Suprapubic skin (tissue), 4 donors: ENCODE results near the gene GRAMD1A. TPM values are rescaled to one million over a fixed set of nuclear protein-coding genes. Genes with fewer than 3 reads are reported as not detected.
A peak's percentile ranks its signal among the peaks of the same experiment; 100 is the strongest.
"Not testable (repeated sequence)": the region's sequence is repeated elsewhere in the genome, so short reads cannot be mapped to it uniquely, and the experiment has no call there.

ENCODE experiments used
- DNase-seq, 2 donors: peaks; one replicate each; pipeline ENCODE4 v3.0.0-alpha.2; 2019; ENCODE audit warnings: low spot score in 2 of 2
- H3K27ac ChIP-seq: fragments of 200-600 bp; sonication (generic); one replicate; pipeline ENCODE4 v1.5.1; 2019
- H3K27me3 ChIP-seq: fragments of 200-600 bp; sonication (generic); one replicate; pipeline ENCODE4 v1.5.1; 2019
- H3K36me3 ChIP-seq: fragments of 200-600 bp; sonication (generic); one replicate; pipeline ENCODE4 v1.5.1; 2019
- H3K4me1 ChIP-seq: fragments of 200-600 bp; sonication (generic); one replicate; pipeline ENCODE4 v1.5.1; 2019
- H3K4me3 ChIP-seq: fragments of 200-600 bp; sonication (generic); one replicate; pipeline ENCODE4 v1.5.1; 2019; ENCODE audit warnings: mild to moderate bottlenecking
- H3K9me3 ChIP-seq: fragments of 200-600 bp; sonication (generic); one replicate; pipeline ENCODE4 v1.5.1; 2019
- EP300 ChIP-seq: sonication (generic); formaldehyde crosslinking; IDR thresholded peaks from one replicate; pipeline ENCODE4 v1.6.1; 2017; ENCODE audit warnings: antibody characterized with exemption
- POLR2A ChIP-seq, 2 donors: fragments of 450-650 bp; IDR thresholded peaks; one replicate each; pipeline ENCODE4 v1.6.1; 2017; ENCODE audit warnings: antibody characterized with exemption in 2 of 2, mild to moderate bottlenecking in 2 of 2, moderate library complexity in 2 of 2
- POLR2AphosphoS5 ChIP-seq, 3 donors: sonication (generic); formaldehyde crosslinking; IDR thresholded peaks; one replicate each; pipeline ENCODE4 v1.6.1; 2017; ENCODE audit warnings: antibody characterized with exemption in 3 of 3
- WGBS: methylation state at CpG from one replicate; pipeline ENCODE4 v1.1.5; 2018; 5-methylcytosine and 5-hydroxymethylcytosine counted together
- total RNA-seq, 4 donors: library from RNA; depleted of rRNA; stranded (reverse); fragments of >200 nt; gene quantifications; one replicate each; pipeline ENCODE4 v1.1.0, GENCODE V29; 2016
- TF ChIP-seq, protein P1 (sequence below), 2 donors: fragments of 200-600 bp in 1 of 2; fragments of 450-650 bp in 1 of 2; sonication (generic) in 1 of 2; IDR thresholded peaks; one replicate each; pipeline ENCODE4 v1.5.1; 2016 to 2019; ENCODE audit warnings: antibody characterized with exemption in 2 of 2, mild to moderate bottlenecking in 1 of 2, moderate library complexity in 1 of 2

GRAMD1A gene
- total RNA-seq, 4 donors from 2014 or later = 16.3 to 38.7 (median 20.8) TPM

DNA sequence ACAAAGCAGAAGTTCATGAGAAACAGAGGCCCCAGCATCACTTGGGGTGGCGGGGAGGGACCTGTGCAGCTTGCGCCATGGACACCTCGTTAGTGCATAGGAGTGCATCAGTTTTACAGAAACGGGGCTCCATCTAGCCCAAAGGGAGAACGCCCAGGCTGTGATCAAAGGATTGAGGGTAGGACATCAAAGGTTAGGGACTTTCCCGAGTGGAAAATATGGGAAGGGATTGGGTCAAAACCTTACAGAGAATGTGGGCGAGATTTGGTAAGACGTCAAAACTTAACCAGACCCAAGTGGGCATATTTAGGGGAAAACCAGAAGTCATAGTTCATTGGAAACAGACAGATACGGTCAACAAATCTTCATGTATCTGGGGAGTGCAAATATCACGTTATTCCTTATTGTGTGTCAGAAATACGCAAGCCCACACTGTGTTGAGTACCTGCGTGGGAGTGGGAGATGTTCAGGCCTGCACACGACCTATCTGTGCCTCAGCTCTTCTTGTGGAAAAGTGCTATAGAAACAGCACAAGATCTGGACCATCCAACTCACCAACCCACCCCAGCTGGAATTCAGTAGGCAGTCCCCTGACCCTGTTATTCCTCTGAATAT, 9.4 kb upstream of the GRAMD1A start:
- 66% methylated on average over 13 of the region's 13 CpGs for WGBS
- H3K36me3 ChIP-seq = no peaks in the 10 kb centered on the region
- TF ChIP-seq POLR2AphosphoS5 (IDR thresholded peaks at IDR 0.05) (no peak), EP300 (no peak), POLR2A (IDR thresholded peaks at IDR 0.05) (no peak)
- TF ChIP-seq, protein P1, sequence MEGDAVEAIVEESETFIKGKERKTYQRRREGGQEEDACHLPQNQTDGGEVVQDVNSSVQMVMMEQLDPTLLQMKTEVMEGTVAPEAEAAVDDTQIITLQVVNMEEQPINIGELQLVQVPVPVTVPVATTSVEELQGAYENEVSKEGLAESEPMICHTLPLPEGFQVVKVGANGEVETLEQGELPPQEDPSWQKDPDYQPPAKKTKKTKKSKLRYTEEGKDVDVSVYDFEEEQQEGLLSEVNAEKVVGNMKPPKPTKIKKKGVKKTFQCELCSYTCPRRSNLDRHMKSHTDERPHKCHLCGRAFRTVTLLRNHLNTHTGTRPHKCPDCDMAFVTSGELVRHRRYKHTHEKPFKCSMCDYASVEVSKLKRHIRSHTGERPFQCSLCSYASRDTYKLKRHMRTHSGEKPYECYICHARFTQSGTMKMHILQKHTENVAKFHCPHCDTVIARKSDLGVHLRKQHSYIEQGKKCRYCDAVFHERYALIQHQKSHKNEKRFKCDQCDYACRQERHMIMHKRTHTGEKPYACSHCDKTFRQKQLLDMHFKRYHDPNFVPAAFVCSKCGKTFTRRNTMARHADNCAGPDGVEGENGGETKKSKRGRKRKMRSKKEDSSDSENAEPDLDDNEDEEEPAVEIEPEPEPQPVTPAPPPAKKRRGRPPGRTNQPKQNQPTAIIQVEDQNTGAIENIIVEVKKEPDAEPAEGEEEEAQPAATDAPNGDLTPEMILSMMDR (IDR thresholded peaks at IDR 0.05) = no peak
- H3K27ac ChIP-seq = no peak overlapping the region
- no peak overlapping the region for H3K4me3 ChIP-seq
- H3K4me1 ChIP-seq = peaks cover 7% of the 10 kb centered on the region
- H3K27me3 ChIP-seq = no peaks in the 10 kb centered on the region
- no peak for DNase-seq
- H3K9me3 ChIP-seq = no peaks in the 10 kb centered on the region

DNA sequence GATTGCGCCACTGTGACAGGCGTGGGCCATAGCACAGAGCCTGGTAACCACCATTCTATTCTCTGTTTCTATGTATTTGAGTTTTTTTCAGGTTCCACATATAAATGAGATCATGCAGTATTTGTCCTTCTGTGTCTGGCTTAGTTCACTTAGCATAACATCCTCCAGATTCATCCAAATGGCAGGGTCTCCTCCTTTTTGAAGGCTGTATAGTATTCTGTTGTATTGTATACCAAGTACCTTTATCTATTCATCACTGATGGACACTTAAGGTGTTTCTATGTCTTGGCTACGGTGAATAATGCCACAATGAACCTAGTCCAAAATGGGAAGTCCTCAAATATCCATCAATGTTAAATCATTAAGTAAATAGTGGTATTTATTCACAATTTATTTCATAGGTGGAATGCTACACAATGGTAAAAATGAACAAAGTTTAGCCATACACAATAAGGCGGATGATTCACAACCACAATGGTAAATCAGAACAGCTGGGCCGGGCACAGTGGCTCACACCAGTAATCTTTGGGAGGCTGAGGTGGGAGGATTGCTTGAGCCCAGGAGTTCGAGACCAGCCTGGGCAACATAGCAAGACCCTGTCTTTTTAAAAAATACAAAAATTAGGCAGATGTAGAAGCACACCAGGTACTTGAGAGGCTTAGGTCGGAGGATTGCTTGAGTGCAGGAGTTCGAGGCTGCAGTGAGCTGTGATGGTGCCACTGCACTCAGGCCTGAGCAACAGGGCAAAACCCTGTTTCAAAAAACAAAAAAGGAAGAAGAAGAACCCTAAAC, 8.4 kb upstream of the GRAMD1A start:
- WGBS = 89% methylated on average over 8 of the region's 8 CpGs
- peaks cover 5% of the 10 kb centered on the region for H3K4me1 ChIP-seq
- no peaks in the 10 kb centered on the region for H3K9me3 ChIP-seq
- H3K27me3 ChIP-seq = no peaks in the 10 kb centered on the region
- no peak for TF ChIP-seq POLR2A (IDR thresholded peaks at IDR 0.05)
- TF ChIP-seq, protein P1 (IDR thresholded peaks at IDR 0.05) = no peak
- no peak for TF ChIP-seq EP300
- no peak for TF ChIP-seq POLR2AphosphoS5 (IDR thresholded peaks at IDR 0.05)
- H3K4me3 ChIP-seq = no peak overlapping the region
- H3K27ac ChIP-seq = no peak overlapping the region
- DNase-seq = no peak
- H3K36me3 ChIP-seq = no peaks in the 10 kb centered on the region

DNA sequence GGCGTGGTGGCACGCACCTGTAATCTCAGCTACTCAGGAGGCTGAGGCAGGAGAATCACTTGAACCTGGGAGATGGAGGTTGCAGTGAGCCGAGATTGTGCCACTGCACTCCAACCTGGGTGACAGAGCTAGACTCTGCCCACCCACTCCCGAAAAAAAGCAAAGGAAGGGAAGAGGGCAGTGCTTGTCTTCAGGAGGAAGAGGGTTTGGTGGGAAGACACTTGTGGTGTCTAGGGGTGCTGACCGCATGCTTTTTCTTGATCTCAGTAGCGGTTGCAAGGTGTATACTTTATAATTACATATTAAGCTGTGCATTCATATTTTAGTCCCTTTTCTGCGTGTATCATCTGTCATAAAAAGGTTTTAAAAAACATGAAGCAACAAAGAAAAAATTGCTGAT, 7.5 kb upstream of the GRAMD1A start:
- 96% methylated on average over 7 of the region's 7 CpGs for WGBS
- DNase-seq, H3K4me1 ChIP-seq, H3K9me3 ChIP-seq, H3K4me3 ChIP-seq, H3K36me3 ChIP-seq, H3K27me3 ChIP-seq, H3K27ac ChIP-seq: not testable (repeated sequence)

DNA sequence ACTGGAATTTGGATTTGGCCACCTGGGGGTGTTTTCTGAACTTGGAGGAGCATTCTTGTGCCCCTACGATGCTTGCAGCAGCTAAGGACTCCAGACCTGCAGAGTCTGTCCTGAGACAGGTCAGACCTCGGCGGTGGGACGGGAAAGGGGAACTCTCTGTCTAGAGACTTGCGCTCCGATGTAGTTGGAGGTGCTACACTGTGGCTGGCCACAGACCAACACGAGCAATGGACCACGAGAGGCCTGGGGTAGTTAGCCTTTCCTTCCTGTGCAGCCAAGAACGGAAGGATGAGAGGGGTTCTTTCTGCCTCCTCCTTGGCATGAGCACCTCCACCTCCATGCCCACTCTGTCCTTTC, 5.9 kb upstream of the GRAMD1A start:
- H3K27me3 ChIP-seq = no peaks in the 10 kb centered on the region
- no peak overlapping the region for H3K4me3 ChIP-seq
- H3K27ac ChIP-seq = no peak overlapping the region
- TF ChIP-seq, protein P1 (IDR thresholded peaks at IDR 0.05) = no peak
- no peak for TF ChIP-seq EP300
- no peak for TF ChIP-seq POLR2A (IDR thresholded peaks at IDR 0.05)
- TF ChIP-seq POLR2AphosphoS5 (IDR thresholded peaks at IDR 0.05) = no peak
- no peaks in the 10 kb centered on the region for H3K36me3 ChIP-seq
- no peaks in the 10 kb centered on the region for H3K9me3 ChIP-seq
- DNase-seq = no peak
- 89% methylated on average over 7 of the region's 9 CpGs for WGBS
- peaks cover 11% of the 10 kb centered on the region for H3K4me1 ChIP-seq

DNA sequence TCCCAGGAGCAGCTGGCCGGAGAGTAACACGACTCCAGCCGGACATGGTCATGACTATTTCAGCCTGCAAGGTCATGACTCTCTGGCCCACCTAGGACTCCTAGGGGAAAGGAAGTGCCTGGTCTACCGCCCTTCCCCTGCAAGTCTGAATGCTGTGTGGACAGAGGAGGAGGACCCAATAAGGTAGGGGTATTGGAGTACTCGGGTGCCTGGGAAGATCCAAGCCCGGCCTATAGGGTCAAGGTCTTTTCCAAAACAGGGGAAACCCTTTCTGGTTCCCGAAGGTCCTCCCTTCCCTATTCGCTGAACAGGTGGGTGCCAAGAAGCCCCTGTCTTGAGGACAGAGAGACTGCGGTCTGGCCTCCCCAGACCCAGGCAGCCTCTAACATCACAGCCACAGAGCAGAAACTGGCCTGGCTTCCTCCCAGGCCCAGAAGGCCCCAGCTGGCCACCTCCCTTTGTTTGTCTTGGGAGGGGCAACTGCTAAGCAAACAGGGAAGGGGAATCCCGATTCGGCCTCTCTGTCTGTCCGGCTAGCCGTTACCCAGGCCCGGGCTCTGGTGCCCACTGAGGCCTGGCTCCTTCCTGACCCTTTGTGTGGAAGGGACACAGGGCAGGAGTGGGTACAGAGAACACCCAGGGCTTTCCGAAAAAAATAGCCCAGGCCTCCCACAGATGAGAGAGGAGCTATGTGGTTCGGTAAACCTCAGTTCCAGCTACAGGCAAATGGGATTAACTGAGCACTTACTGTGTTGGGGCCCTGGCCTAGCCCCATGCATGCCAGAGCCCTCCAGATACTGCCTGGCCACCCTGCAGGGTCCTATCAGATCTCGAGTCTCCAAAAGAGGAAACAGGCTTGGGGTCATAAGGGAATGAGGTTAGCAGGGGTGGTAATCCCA, 5.2 kb upstream of the GRAMD1A start:
- Histone ChIP-seq H3K36me3 (no peaks in the 10 kb centered on the region), H3K27ac (peak overlapping the region; percentile 38), H3K4me1 (peaks cover 17% of the 10 kb centered on the region), H3K27me3 (no peaks in the 10 kb centered on the region), H3K4me3 (no peak overlapping the region), H3K9me3 (no peaks in the 10 kb centered on the region)
- TF ChIP-seq, protein P1 (IDR thresholded peaks at IDR 0.05) = no peak
- TF ChIP-seq EP300 = no peak
- TF ChIP-seq POLR2AphosphoS5 (IDR thresholded peaks at IDR 0.05) = no peak
- TF ChIP-seq POLR2A (IDR thresholded peaks at IDR 0.05) = no peak
- 77% methylated on average over 16 of the region's 17 CpGs for WGBS
- DNase-seq = no peak
